ENCODE data around the gene LUC7L3.

The LUC7L3 gene

DNA sequence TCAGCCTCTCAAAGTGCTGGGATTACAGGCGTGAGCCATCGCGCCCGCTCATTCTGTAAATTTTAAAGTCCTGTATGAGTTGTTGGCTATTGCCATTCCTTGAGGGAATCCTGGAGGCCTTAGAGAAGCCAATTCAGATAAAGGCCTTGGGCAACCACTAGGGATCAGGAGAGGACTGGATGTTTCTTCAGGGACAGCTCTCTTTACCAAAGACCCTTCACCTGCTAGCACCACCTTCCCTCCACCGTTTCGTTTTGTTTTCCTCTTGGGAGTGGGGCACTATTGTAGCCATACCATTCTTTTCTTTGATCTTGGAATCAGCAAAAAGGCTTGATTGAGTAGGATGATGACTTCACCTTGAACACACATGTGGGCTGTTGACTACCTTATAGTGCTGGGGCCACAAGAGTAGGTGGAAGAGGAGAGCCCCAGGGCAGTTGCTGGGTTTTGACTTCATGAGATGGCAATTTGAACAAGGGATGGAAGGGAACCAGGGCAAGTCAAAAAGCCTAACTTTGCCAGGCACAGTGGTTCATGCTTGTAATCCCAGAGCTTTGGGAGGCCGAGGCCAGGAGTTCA is 54.9 kb downstream of the LUC7L3 start:
- H3K27ac ChIP-seq = no peak overlapping the region
- TF ChIP-seq CTCF (conservative IDR thresholded peaks at IDR 0.05) = no peak

GRCh38 chr17:50775926-50776325 is 56.5 kb downstream of the LUC7L3 start:
- TF ChIP-seq CTCF (conservative IDR thresholded peaks at IDR 0.05) = no peak
- no peak overlapping the region for H3K27ac ChIP-seq

DNA sequence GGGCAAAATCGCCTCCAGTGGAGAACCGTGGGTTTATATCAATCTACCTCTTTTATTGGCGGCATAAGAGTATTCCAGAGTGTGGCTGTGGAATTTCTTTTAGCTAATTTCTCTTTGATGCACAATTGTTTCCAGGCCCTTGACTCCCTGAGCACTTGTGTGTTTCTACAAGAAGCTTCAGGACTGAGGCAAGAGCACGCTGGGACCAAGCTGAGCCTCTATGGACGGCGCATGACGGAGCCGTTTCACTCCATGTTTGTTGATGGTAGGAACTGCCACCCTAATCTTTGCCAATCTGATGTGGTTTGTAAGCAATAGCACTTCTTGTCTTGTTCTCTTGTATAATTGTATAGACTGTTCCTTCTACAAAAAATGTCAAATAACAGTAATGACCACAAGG is 59.1 kb downstream of the LUC7L3 start:
- no peak for TF ChIP-seq CTCF (conservative IDR thresholded peaks at IDR 0.05)
- no peak overlapping the region for H3K27ac ChIP-seq

DNA sequence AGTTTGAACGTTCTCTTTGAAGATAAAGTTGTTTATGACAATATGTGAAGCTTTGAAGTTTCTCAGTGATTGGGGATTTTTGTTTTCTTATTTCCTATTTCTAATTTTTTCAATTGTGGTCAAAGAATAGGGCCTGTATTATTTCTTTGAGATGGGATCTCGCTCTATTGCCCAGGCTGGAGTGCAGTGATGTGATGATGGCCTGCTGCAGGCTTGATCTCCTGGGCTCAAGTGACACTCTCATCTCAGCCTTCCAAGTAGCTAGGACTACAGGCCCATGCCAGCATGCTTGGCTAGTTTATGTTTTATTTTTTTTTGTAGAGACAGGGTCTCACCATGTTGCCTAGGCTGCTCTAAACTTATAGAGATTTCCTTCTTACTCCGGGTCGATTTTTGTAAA is 59.6 kb downstream of the LUC7L3 start:
- no peak for TF ChIP-seq CTCF (conservative IDR thresholded peaks at IDR 0.05)
- H3K27ac ChIP-seq = no peak overlapping the region

GRCh38 chr17:50779747-50780353 is 60.4 kb downstream of the LUC7L3 start:
- no peak for TF ChIP-seq CTCF (conservative IDR thresholded peaks at IDR 0.05)
- no peak overlapping the region for H3K27ac ChIP-seq

DNA sequence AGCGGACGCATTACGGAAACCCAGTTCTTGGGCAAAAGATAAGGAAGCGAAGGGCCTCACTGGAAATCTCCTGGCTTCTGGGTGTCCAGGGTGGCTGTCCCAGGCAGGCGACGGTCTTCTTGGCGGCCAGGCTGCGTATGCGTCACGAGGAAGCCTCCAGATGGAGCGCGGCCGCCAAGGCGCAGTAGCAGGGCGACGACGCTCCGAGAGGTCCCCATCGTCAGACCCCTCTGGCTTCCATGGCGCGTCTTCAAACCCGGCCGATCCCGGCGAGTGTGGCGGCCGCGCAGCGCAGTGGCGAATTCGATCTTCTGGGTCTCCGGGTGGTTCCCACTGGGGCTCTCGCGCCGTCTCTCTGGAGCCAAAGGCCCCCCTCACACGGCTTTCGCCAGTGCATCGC is 61.8 kb downstream of the LUC7L3 start:
- TF ChIP-seq CTCF (conservative IDR thresholded peaks at IDR 0.05) = no peak
- H3K27ac ChIP-seq = no peak overlapping the region

GRCh38 chr17:50783193-50783660 is 63.8 kb downstream of the LUC7L3 start:
- TF ChIP-seq CTCF (conservative IDR thresholded peaks at IDR 0.05) = peak; percentile 99
- no peak overlapping the region for H3K27ac ChIP-seq
